Right cardiac atrium (tissue), 5 donors: ENCODE measurements around the gene NIN. TPM values are rescaled to one million over a fixed set of nuclear protein-coding genes. Genes with fewer than 3 reads are reported as not detected.

Experiments used
- ATAC-seq, 2 donors: fragments of 200-7000 bp; cut with Tn5 transposase; one replicate each; pipeline versions ENCODE4 v1.8.0 to v1.9.1; 2020; ENCODE audit warnings: moderate library complexity in 2 of 2, mild to moderate bottlenecking in 1 of 2
- DNase-seq, 3 donors: peaks; one replicate each; pipeline ENCODE4 v3.0.0-alpha.2; 2020
- H3K27ac ChIP-seq: one replicate; pipeline ENCODE4 v1.5.1; 2013; ENCODE audit warnings: mild to moderate bottlenecking, low read length, control low read depth, moderate library complexity
- H3K27me3 ChIP-seq: one replicate; pipeline ENCODE4 v1.6.1; 2013; ENCODE audit not compliant: control insufficient read depth, insufficient read depth
- H3K4me1 ChIP-seq: one replicate; pipeline ENCODE4 v1.6.1; 2013; ENCODE audit warnings: low read length; ENCODE audit not compliant: control insufficient read depth, insufficient read depth
- H3K4me3 ChIP-seq: one replicate; pipeline ENCODE4 v1.5.1; 2013; ENCODE audit warnings: low read length, control low read depth
- H3K9me3 ChIP-seq: one replicate; pipeline ENCODE4 v1.6.1; 2013; ENCODE audit warnings: low read length; ENCODE audit not compliant: control insufficient read depth
- WGBS: extraction: QIAGEN DNeasy Blood & Tissue Kit; methylation state at CpG from one replicate; pipeline ENCODE4 v1.1.7; 2013; 5-methylcytosine and 5-hydroxymethylcytosine counted together
- intact Hi-C, 4 donors: fragments of 100-400 bp; cut with DNase I; formaldehyde crosslinking; loops; one replicate each; pipeline versions ENCODE4 v1.11.0 to v1.14.0; 2022 to 2023
- polyA plus RNA-seq: library from polyadenylated mRNA; stranded (reverse); fragments of 200-250 nt; gene quantifications from one replicate; pipeline ENCODE4 v1.2.3, GENCODE V29; 2013
- total RNA-seq, 4 donors: library from RNA; stranded (reverse); fragmentation: NEBNext Ultra II Directional; extraction: Animal tissue kit (Norgen Biotek cat#: 25700); gene quantifications; one replicate each; pipeline ENCODE4 v1.2.1, GENCODE V29; 2021
- donor health status: healthy with polysubstance abuse.
- donor health status: DM: no; HTN: yes; CAD: no.
- donor health status: DM: no; HTN: no; CAD: no.
- donor health status: DM: no; HTN: yes; CAD: no; lungs with severe emphysema.
- donor health status: DM: yes; HTN: yes; CAD: no.

NIN gene
- total and polyA plus RNA-seq, 5 donors = 24.4 to 53.2 (median 45.8) TPM

- intact Hi-C loops = no loop called here
- H3K27ac ChIP-seq = no peak overlapping the region
- 76% methylated on average over 6 of the region's 6 CpGs for WGBS
Observed at GRCh38 chr14:50736932-50737419, 94.0 kb downstream of the NIN start.

GRCh38 chr14:50734950-50735695 is 95.8 kb downstream of the NIN start:
- no peak for ATAC-seq
- H3K27ac ChIP-seq = no peak overlapping the region
- intact Hi-C loops = no loop called here

More at GRCh38 chr14:50736932-50737419, 94.0 kb downstream of the NIN start:
- H3K27me3 ChIP-seq = no peaks in the 10 kb centered on the region
- ATAC-seq = peak in 1 of 2 donors; percentile 22
- no peaks in the 10 kb centered on the region for H3K9me3 ChIP-seq
- DNase-seq = no peak
- H3K4me3 ChIP-seq = no peak overlapping the region
- H3K4me1 ChIP-seq = peaks cover 2% of the 10 kb centered on the region

GRCh38 chr14:50733494-50733893 is 97.5 kb downstream of the NIN start:
- no peak for DNase-seq
- intact Hi-C loops = no loop called here
- H3K9me3 ChIP-seq = no peaks in the 10 kb centered on the region
- ATAC-seq = no peak
- WGBS = 88% methylated on average over 2 of the region's 2 CpGs
- H3K27ac ChIP-seq = no peak overlapping the region
- no peaks in the 10 kb centered on the region for H3K27me3 ChIP-seq
- no peaks in the 10 kb centered on the region for H3K4me1 ChIP-seq
- H3K4me3 ChIP-seq = no peak overlapping the region

More at GRCh38 chr14:50734950-50735695, 95.8 kb downstream of the NIN start:
- Histone ChIP-seq H3K4me3 (no peak overlapping the region), H3K27me3 (no peaks in the 10 kb centered on the region), H3K9me3 (no peaks in the 10 kb centered on the region), H3K4me1 (peaks cover 2% of the 10 kb centered on the region)
- 67% methylated on average over 4 of the region's 4 CpGs for WGBS
- DNase-seq = no peak

GRCh38 chr14:50728836-50729235 is 102.1 kb downstream of the NIN start:
- no peak overlapping the region for H3K4me3 ChIP-seq
- no peaks in the 10 kb centered on the region for H3K9me3 ChIP-seq
- H3K27me3 ChIP-seq = no peaks in the 10 kb centered on the region
- DNase-seq (no peak), ATAC-seq (no peak)
- H3K27ac ChIP-seq = no peak overlapping the region
- 83% methylated on average over 6 of the region's 6 CpGs for WGBS
- no peaks in the 10 kb centered on the region for H3K4me1 ChIP-seq
- intact Hi-C loops = no loop called here

GRCh38 chr14:50726372-50727107 is 104.4 kb downstream of the NIN start:
- WGBS = 85% methylated on average over 3 of the region's 3 CpGs
- H3K27me3 ChIP-seq = no peaks in the 10 kb centered on the region
- DNase-seq = no peak
- H3K4me1 ChIP-seq = no peaks in the 10 kb centered on the region
- no peak overlapping the region for H3K4me3 ChIP-seq
- no peaks in the 10 kb centered on the region for H3K9me3 ChIP-seq
- no peak for ATAC-seq
- intact Hi-C loops = no loop called here
- H3K27ac ChIP-seq = no peak overlapping the region

- ATAC-seq = no peak
- H3K9me3 ChIP-seq = no peaks in the 10 kb centered on the region
- DNase-seq = no peak
Observed at GRCh38 chr14:50725761-50726160, 105.2 kb downstream of the NIN start.

GRCh38 chr14:50719911-50720759 is 110.8 kb downstream of the NIN start:
- no peaks in the 10 kb centered on the region for H3K9me3 ChIP-seq
- intact Hi-C loops = loop anchor here in 2 of 4 donors (10.0 kb wide), 2 partner anchors 105 to 115 kb away; no protein-coding TSS in a partner anchor
- no peak overlapping the region for H3K4me3 ChIP-seq
- no peaks in the 10 kb centered on the region for H3K27me3 ChIP-seq
- no peak overlapping the region for H3K27ac ChIP-seq
- H3K4me1 ChIP-seq = no peaks in the 10 kb centered on the region
- WGBS = 88% methylated on average over 1 of the region's 1 CpG
- no peak for DNase-seq
- ATAC-seq = no peak

More at GRCh38 chr14:50725761-50726160, 105.2 kb downstream of the NIN start:
- Histone ChIP-seq H3K4me3 (no peak overlapping the region), H3K27me3 (no peaks in the 10 kb centered on the region), H3K4me1 (no peaks in the 10 kb centered on the region), H3K27ac (no peak overlapping the region)
- intact Hi-C loops = no loop called here
- WGBS = 91% methylated on average over 5 of the region's 5 CpGs

- peak in 1 of 2 donors; percentile 26 for ATAC-seq
- WGBS = 74% methylated on average over 1 of the region's 1 CpG
- Histone ChIP-seq H3K27me3 (no peaks in the 10 kb centered on the region), H3K9me3 (no peaks in the 10 kb centered on the region), H3K4me3 (no peak overlapping the region), H3K27ac (no peak overlapping the region), H3K4me1 (no peaks in the 10 kb centered on the region)
- DNase-seq = no peak
- intact Hi-C loops = loop anchor here in 2 of 4 donors (10.0 kb wide), 2 partner anchors 104 to 114 kb away; no protein-coding TSS in a partner anchor
Observed at GRCh38 chr14:50718949-50719348, 112.0 kb downstream of the NIN start.

GRCh38 chr14:50717811-50718210 is 113.2 kb downstream of the NIN start:
- Histone ChIP-seq H3K27me3 (no peaks in the 10 kb centered on the region), H3K4me1 (no peaks in the 10 kb centered on the region), H3K27ac (no peak overlapping the region), H3K9me3 (no peaks in the 10 kb centered on the region), H3K4me3 (no peak overlapping the region)
- intact Hi-C loops = loop anchor here in 2 of 4 donors (10.0 kb wide), 2 partner anchors 103 to 113 kb away; no protein-coding TSS in a partner anchor
- no peak for DNase-seq
- ATAC-seq = no peak
- WGBS = 59% methylated on average over 7 of the region's 7 CpGs

GRCh38 chr14:50714450-50715073 is 116.4 kb downstream of the NIN start:
- no peak for ATAC-seq
- intact Hi-C loops = loop anchor here in 2 of 4 donors (10.0 kb wide), 2 partner anchors 100 to 110 kb away; no protein-coding TSS in a partner anchor

More at GRCh38 chr14:50714450-50715073, 116.4 kb downstream of the NIN start:
- H3K9me3 ChIP-seq = no peaks in the 10 kb centered on the region
- H3K4me1 ChIP-seq = no peaks in the 10 kb centered on the region
- no peaks in the 10 kb centered on the region for H3K27me3 ChIP-seq
- DNase-seq = no peak
- no peak overlapping the region for H3K4me3 ChIP-seq
- 68% methylated on average over 2 of the region's 2 CpGs for WGBS
- H3K27ac ChIP-seq = no peak overlapping the region
